IMR-90 (cell line): ENCODE results near the gene MAP3K5. TPM values are rescaled to one million over a fixed set of nuclear protein-coding genes. Genes with fewer than 3 reads are reported as not detected.

Experiments used
- ATAC-seq: fragments of 200-7000 bp; cut with Tn5 transposase; 2 replicates; pipeline ENCODE4 v1.9.1; 2020; ENCODE audit warnings: low read depth, mild to moderate bottlenecking, moderate library complexity
- BruUV-seq: library from RNA; stranded (reverse); fragments of 400-500 nt; replicated peaks from 2 replicates; lab custom pipeline; 2021; lab: Mats Ljungman, UMichigan
- CTCF ChIA-PET: fragments of 300-600 bp; formaldehyde crosslinking; extraction: SDS; loops from one replicate; lab custom pipeline; 2021; ENCODE audit warnings: antibody characterized with exemption; lab: Yijun Ruan, JAX
- POLR2A ChIA-PET: fragments of 300-600 bp; sonication (Branson Sonifier 250); formaldehyde crosslinking; loops from one replicate; lab custom pipeline; 2022; ENCODE audit warnings: antibody characterized with exemption; ENCODE audit not compliant: unreplicated experiment; lab: Charles Lee
- DNase-seq: peaks from one replicate; pipeline ENCODE4 v3.0.0; 2013
- H2AFZ ChIP-seq: replicated peaks from 2 replicates; pipeline ENCODE3; 2013; ENCODE audit warnings: low read length, mild to moderate bottlenecking; ENCODE audit not compliant: poor library complexity
- H2AK5ac ChIP-seq: 2 replicates; pipeline ENCODE4 v1.6.1; 2013; ENCODE audit warnings: low read depth, low read length, inconsistent platforms
- H2AK9ac ChIP-seq: replicated peaks from 2 replicates; pipeline ENCODE3; 2013; ENCODE audit warnings: mild to moderate bottlenecking, low read depth, low read length, moderate library complexity; ENCODE audit not compliant: poor library complexity
- H2BK120ac ChIP-seq: 2 replicates; pipeline ENCODE4 v1.6.1; 2013; ENCODE audit warnings: low read depth, low read length, inconsistent platforms
- H2BK15ac ChIP-seq: 3 replicates; pipeline ENCODE4 v1.6.1; 2013; ENCODE audit warnings: low read depth, low read length, inconsistent platforms
- H2BK20ac ChIP-seq: 2 replicates; pipeline ENCODE4 v1.6.1; 2013; ENCODE audit warnings: low read depth, mild to moderate bottlenecking, inconsistent platforms, low read length, moderate library complexity
- H2BK5ac ChIP-seq: 2 replicates; pipeline ENCODE4 v1.6.1; 2013; ENCODE audit warnings: mild to moderate bottlenecking, low read depth, low read length, inconsistent platforms; ENCODE audit not compliant: poor library complexity, severe bottlenecking
- H3K14ac ChIP-seq: replicated peaks from 2 replicates; pipeline ENCODE4 v1.6.1; 2013; ENCODE audit warnings: low read depth, low read length, inconsistent platforms
- H3K18ac ChIP-seq: 2 replicates; pipeline ENCODE4 v1.6.1; 2013; ENCODE audit warnings: low read depth, low read length, control low read depth
- H3K23ac ChIP-seq: 2 replicates; pipeline ENCODE4 v1.6.1; 2013; ENCODE audit warnings: low read depth, low read length, inconsistent platforms
- H3K27ac ChIP-seq: 2 replicates; pipeline ENCODE4 v1.5.1; 2013; ENCODE audit warnings: mild to moderate bottlenecking, control low read depth, low read length; ENCODE audit not compliant: insufficient read depth
- H3K27me3 ChIP-seq: 2 replicates; pipeline ENCODE4 v1.6.1; 2013; ENCODE audit warnings: low read length; ENCODE audit not compliant: control insufficient read depth, insufficient read depth
- H3K36me3 ChIP-seq: 2 replicates; pipeline ENCODE4 v1.6.1; 2013; ENCODE audit warnings: low read length, mixed read lengths; ENCODE audit not compliant: control insufficient read depth, insufficient read depth
- H3K4ac ChIP-seq: 2 replicates; pipeline ENCODE4 v1.6.1; 2013; ENCODE audit warnings: low read depth, low read length, inconsistent platforms
- H3K4me1 ChIP-seq: 2 replicates; pipeline ENCODE4 v1.6.1; 2013; ENCODE audit warnings: low read length, mixed read lengths; ENCODE audit not compliant: control insufficient read depth, insufficient read depth
- H3K4me2 ChIP-seq: 2 replicates; pipeline ENCODE4 v1.6.1; 2013; ENCODE audit warnings: low read depth, mild to moderate bottlenecking, control low read depth, low read length, moderate library complexity
- H3K4me3 ChIP-seq: 2 replicates; pipeline ENCODE4 v1.5.1; 2013; ENCODE audit warnings: low read depth, mild to moderate bottlenecking, control low read depth, low read length, moderate library complexity; ENCODE audit not compliant: insufficient read depth
- H3K56ac ChIP-seq: 2 replicates; pipeline ENCODE4 v1.6.1; 2013; ENCODE audit warnings: low read length, inconsistent platforms; ENCODE audit not compliant: insufficient read depth; ENCODE audit errors: extremely low read depth
- H3K79me1 ChIP-seq, 2 experiments: 2 replicates each; pipeline ENCODE4 v1.6.1; 2013; ENCODE audit warnings: low read length in 2 of 2, inconsistent platforms in 1 of 2, low read depth in 1 of 2
- H3K9ac ChIP-seq: 2 replicates; pipeline ENCODE4 v1.6.1; 2013; ENCODE audit warnings: low read depth, low read length, control low read depth
- H3K9me1 ChIP-seq: 2 replicates; pipeline ENCODE4 v1.6.1; 2013; ENCODE audit warnings: low read length, inconsistent platforms; ENCODE audit not compliant: insufficient read depth
- H3K9me3 ChIP-seq: 2 replicates; pipeline ENCODE4 v1.6.1; 2013; ENCODE audit warnings: low read length; ENCODE audit not compliant: control insufficient read depth, insufficient read depth
- H4K20me1 ChIP-seq: 2 replicates; pipeline ENCODE4 v1.6.1; 2013; ENCODE audit warnings: low read length, inconsistent platforms; ENCODE audit not compliant: insufficient read depth
- H4K5ac ChIP-seq: 2 replicates; pipeline ENCODE4 v1.6.1; 2013; ENCODE audit warnings: mild to moderate bottlenecking, low read depth, low read length, control low read depth
- H4K8ac ChIP-seq, 2 experiments: 2 replicates each; pipeline ENCODE4 v1.6.1; 2013; ENCODE audit warnings: low read depth in 2 of 2, low read length in 2 of 2, control low read depth in 1 of 2, inconsistent platforms in 1 of 2
- H4K91ac ChIP-seq: 2 replicates; pipeline ENCODE4 v1.6.1; 2013; ENCODE audit warnings: low read depth, low read length, inconsistent platforms; ENCODE audit not compliant: insufficient read depth
- BHLHE40 ChIP-seq: fragments of 150-350 bp; IDR thresholded peaks from 2 replicates; pipeline ENCODE4 v1.6.1; 2016; ENCODE audit warnings: mild to moderate bottlenecking, low read depth, low read length
- CEBPB ChIP-seq: IDR thresholded peaks from 2 replicates; pipeline ENCODE4 v1.6.1; 2012; ENCODE audit warnings: low read depth, low read length, improper control_type of control experiment
- CHD1 ChIP-seq: IDR thresholded peaks from 2 replicates; pipeline ENCODE4 v1.6.1; 2012; ENCODE audit warnings: low read depth, low read length, improper control_type of control experiment
- CTCF ChIP-seq: conservative IDR thresholded peaks from 2 replicates; pipeline ENCODE4 v1.5.1; 2012; ENCODE audit warnings: mild to moderate bottlenecking, low read depth, low read length, improper control_type of control experiment
- ELK1 ChIP-seq: fragments of 150-350 bp; IDR thresholded peaks from 2 replicates; pipeline ENCODE4 v1.6.1; 2016; ENCODE audit warnings: low read depth, mild to moderate bottlenecking, low read length, moderate library complexity, borderline replicate concordance
- FOS ChIP-seq: fragments of 150-350 bp; IDR thresholded peaks from 2 replicates; pipeline ENCODE4 v1.6.1; 2016; ENCODE audit warnings: low read depth, low read length
- MAFK ChIP-seq: IDR thresholded peaks from 2 replicates; pipeline ENCODE4 v1.6.1; 2012; ENCODE audit warnings: low read depth, low read length, improper control_type of control experiment
- MAZ ChIP-seq: IDR thresholded peaks from 2 replicates; pipeline ENCODE4 v1.6.1; 2012; ENCODE audit warnings: low read depth, mild to moderate bottlenecking, low read length, improper control_type of control experiment, moderate library complexity, borderline replicate concordance
- NFE2L2 ChIP-seq: fragments of 150-350 bp; IDR thresholded peaks from 2 replicates; pipeline ENCODE4 v1.6.1; 2016; ENCODE audit warnings: low read depth, mild to moderate bottlenecking, low read length
- POLR2A ChIP-seq: IDR thresholded peaks from 2 replicates; pipeline ENCODE4 v1.6.1; 2012; ENCODE audit warnings: mild to moderate bottlenecking, low read depth, low read length
- RAD21 ChIP-seq: IDR thresholded peaks from 2 replicates; pipeline ENCODE4 v1.6.1; 2012; ENCODE audit warnings: low read length, improper control_type of control experiment
- RCOR1 ChIP-seq: IDR thresholded peaks from 2 replicates; pipeline ENCODE4 v1.6.1; 2012; ENCODE audit warnings: mild to moderate bottlenecking, low read length, improper control_type of control experiment; ENCODE audit not compliant: insufficient replicate concordance
- RFX5 ChIP-seq: IDR thresholded peaks from 2 replicates; pipeline ENCODE4 v1.8.0; 2012; ENCODE audit warnings: low read depth, mild to moderate bottlenecking, low read length, moderate library complexity
- SMC3 ChIP-seq: fragments of 150-350 bp; IDR thresholded peaks from 2 replicates; pipeline ENCODE4 v1.6.1; 2016; ENCODE audit warnings: low read depth, mild to moderate bottlenecking, antibody characterized with exemption, low read length, moderate library complexity
- WGBS, 2 experiments: methylation state at CpG; one replicate each; pipeline versions ENCODE4 v1.1.5 to v1.1.7; 2013; ENCODE audit warnings: missing lambda C conversion rate in 2 of 2; ENCODE audit not compliant: insufficient read length in 1 of 2; ENCODE audit errors: extremely low coverage in 2 of 2; 5-methylcytosine and 5-hydroxymethylcytosine counted together
- dilution Hi-C: fragments of 300-500 bp; cut with HindIII; formaldehyde crosslinking; loops from one replicate; pipeline ENCODE4 v1.14.3; 2018; ENCODE audit warnings: low sequenced_read_pairs; ENCODE audit not compliant: unreplicated experiment
- in situ Hi-C: fragments of 300-500 bp; cut with MboI; formaldehyde crosslinking; loops from 3 replicates; pipeline ENCODE4 v1.14.3; 2019; ENCODE audit warnings: low sequenced_read_pairs, inconsistent platforms, mixed read lengths
- intact Hi-C: fragments of 100-400 bp; cut with micrococcal nuclease; formaldehyde crosslinking; loops from 2 replicates; pipeline ENCODE4 v1.10.0; 2022
- polyA plus RNA-seq, 3 experiments: library from polyadenylated mRNA; depleted of rRNA; stranded (reverse); fragments of >200 nt; gene quantifications; 2 replicates each; pipeline ENCODE4 v1.2.3, GENCODE V29; 2012; ENCODE audit warnings: low replicate concordance in 1 of 3
- total RNA-seq: library from RNA; depleted of rRNA; stranded (reverse); fragments of >200 nt; gene quantifications from 2 replicates; pipeline ENCODE4 v1.2.3, GENCODE V29; 2012

Gene MAP3K5
- total and polyA plus RNA-seq, 2 of the 4 experiments (the other 2 are of a cell fraction), result 5.4 to 17.6 TPM

- Histone ChIP-seq H3K36me3 (0 out of 2 replicates have a peak, but pooled peaks cover 2% of the 10 kb centered on the region), H3K9me3 (no peaks in the 10 kb centered on the region), H3K14ac (no peak overlapping the region), H3K9me1 (peaks cover 9% of the 10 kb centered on the region), H2BK15ac (0 out of 3 replicates have a peak overlapping the region, but pooled peaks have one; percentile 23), H2BK5ac (no peak overlapping the region), H4K20me1 (no peaks in the 10 kb centered on the region), H3K4me2 (no peak overlapping the region), H3K23ac (peak overlapping the region; percentile 45; the same call in 1 of the 2 replicates), H2AK5ac (peak overlapping the region; percentile 38; the same call in 1 of the 2 replicates), H3K79me1 (peaks cover 13 to 67% of the 10 kb centered on the region in 2 experiments; a peak in 3 of 4 replicates), H2AFZ (no peak overlapping the region), H3K18ac (no peak overlapping the region), H4K8ac (0 out of 4 replicates have a peak overlapping the region, but pooled peaks of 1 of the 2 experiments have one; percentile 47), H3K56ac (no peak overlapping the region), H2BK20ac (peak overlapping the region; percentile 38; the same call in 1 of the 2 replicates), H3K4me1 (peaks cover 16% of the 10 kb centered on the region), H4K5ac (no peak overlapping the region), H3K9ac (no peak overlapping the region), H3K4ac (no peak overlapping the region), H2BK120ac (no peak overlapping the region), H3K27me3 (no peaks in the 10 kb centered on the region), H3K27ac (no peak overlapping the region), H4K91ac (0 out of 2 replicates have a peak overlapping the region, but pooled peaks have one; percentile 25), H3K4me3 (no peak overlapping the region), H2AK9ac (no peak overlapping the region)
- no peak for TF ChIP-seq ELK1
- TF ChIP-seq CTCF, result no peak
- TF ChIP-seq FOS, result no peak
- TF ChIP-seq RCOR1, result no peak
- TF ChIP-seq POLR2A, result no peak
- no peak for TF ChIP-seq RFX5
- TF ChIP-seq SMC3, result no peak
- TF ChIP-seq CEBPB, result no peak
- no peak for TF ChIP-seq CHD1
- TF ChIP-seq BHLHE40, result no peak
- no peak for TF ChIP-seq RAD21
- TF ChIP-seq NFE2L2, result no peak
- TF ChIP-seq MAFK, result no peak
- TF ChIP-seq MAZ, result no peak
- no peak for ATAC-seq
- ChIA-PET CTCF (no interaction called here), POLR2A (no interaction called here)
- intact Hi-C loops, result no loop called here
- DNase-seq, result no peak
- WGBS, 2 experiments, result 100% methylated on average over 1 of the region's 3 CpGs; no CpG with 5 or more reads in 1 of the 2 experiments
- in situ Hi-C loops, result loop anchor here (5.0 kb wide), 1 partner anchor 194 kb away; the partner anchor contains the start of gene MAP3K5
- no TSS peak for BruUV-seq
- dilution Hi-C loops, result no loop called here
Observed at GRCh38 chr6:136598048-136598447, 194.2 kb downstream of the MAP3K5 start.
